ENCODE data around the gene RTL5. TPM values are rescaled to one million over a fixed set of nuclear protein-coding genes. Genes with fewer than 3 reads are reported as not detected.

The RTL5 gene
- total RNA-seq, 1 experiment from 2014 or later = 2.5 TPM

GRCh38 chrX:72080150-72080549 is 51.6 kb downstream of the RTL5 start:
- H3K79me2 ChIP-seq (ENCODE audit: insufficient read depth, low read length) = no peaks in the 10 kb centered on the region
- DNase-seq (ENCODE audit: low read depth, low spot score) = no peak
- H3K9me2 ChIP-seq (ENCODE audit: insufficient read depth) = no peaks in the 10 kb centered on the region
- no peaks in the 10 kb centered on the region for H3K9me3 ChIP-seq (ENCODE audit: control insufficient read depth in 1 of 2, insufficient read depth in 1 of 2, low read depth in 1 of 2, low read length in 2 of 2)
- H3K9ac ChIP-seq (ENCODE audit: low read length) = no peak overlapping the region
- TF ChIP-seq JUND (IDR thresholded peaks at IDR 0.05) (no peak), POLR2AphosphoS5 (IDR thresholded peaks at IDR 0.05; ENCODE audit: low read depth, low read length) (no peak), CTCF (IDR thresholded peaks at IDR 0.05 in 2 of 3, conservative IDR thresholded peaks at IDR 0.05 in 1 of 3; ENCODE audit: borderline replicate concordance in 1 of 3, insufficient read depth in 1 of 3, low read depth in 2 of 3, low read length in 2 of 3) (no peak)
- no peak overlapping the region for H3K4me3 ChIP-seq (replicated peaks in 1 of 2; ENCODE audit: low read depth in 1 of 2, low read length in 2 of 2)
- CTCF ChIA-PET = no interaction called here
- intact Hi-C loops (cut with micrococcal nuclease) = no loop called here
- no peaks in the 10 kb centered on the region for H3K36me3 ChIP-seq (ENCODE audit: control insufficient read depth in 1 of 2, insufficient read depth in 2 of 2, low read length in 2 of 2)
- RAD21 ChIA-PET (ENCODE audit: low non-redundant PET in 1 of 2, low total read pairs in 2 of 2, uncharacterized antibody in 2 of 2, unreplicated experiment in 2 of 2) = no interaction called here
- BruUV-seq (replicated peaks) = no TSS peak
- no peaks in the 10 kb centered on the region for H3K27me3 ChIP-seq (ENCODE audit: insufficient read depth, low read length)
- H2AFZ ChIP-seq (ENCODE audit: low read depth, low read length, poor library complexity, severe bottlenecking) = no peak overlapping the region
- ATAC-seq = no peak
- no peaks in the 10 kb centered on the region for H3K4me1 ChIP-seq (ENCODE audit: control insufficient read depth in 1 of 2, insufficient read depth in 2 of 2, low read length in 2 of 2)
- H4K20me1 ChIP-seq (ENCODE audit: insufficient read depth) = no peaks in the 10 kb centered on the region
- H3K4me2 ChIP-seq (ENCODE audit: low read length) = no peak overlapping the region
- no peak overlapping the region for H3K27ac ChIP-seq (ENCODE audit: low read depth, low read length)
- POLR2A ChIA-PET = no interaction called here

- ChIA-PET CTCF (no interaction called here), POLR2A (no interaction called here), RAD21 (ENCODE audit: low non-redundant PET in 1 of 2, low total read pairs in 2 of 2, uncharacterized antibody in 2 of 2, unreplicated experiment in 2 of 2) (no interaction called here)
- H3K36me3 ChIP-seq (ENCODE audit: control insufficient read depth in 1 of 2, insufficient read depth in 2 of 2, low read length in 2 of 2) = no peaks in the 10 kb centered on the region
- H4K20me1 ChIP-seq (ENCODE audit: insufficient read depth) = no peaks in the 10 kb centered on the region
- no peaks in the 10 kb centered on the region for H3K79me2 ChIP-seq (ENCODE audit: insufficient read depth, low read length)
- no peak overlapping the region for H3K27ac ChIP-seq (ENCODE audit: low read depth, low read length)
- intact Hi-C loops (cut with micrococcal nuclease) = no loop called here
- H2AFZ ChIP-seq (ENCODE audit: low read depth, low read length, poor library complexity, severe bottlenecking) = no peak overlapping the region
- H3K9ac ChIP-seq (ENCODE audit: low read length) = no peak overlapping the region
- no TSS peak for BruUV-seq (replicated peaks)
- H3K4me1 ChIP-seq (ENCODE audit: control insufficient read depth in 1 of 2, insufficient read depth in 2 of 2, low read length in 2 of 2) = no peaks in the 10 kb centered on the region
- no peaks in the 10 kb centered on the region for H3K9me3 ChIP-seq (ENCODE audit: control insufficient read depth in 1 of 2, insufficient read depth in 1 of 2, low read depth in 1 of 2, low read length in 2 of 2)
- H3K4me3 ChIP-seq (replicated peaks in 1 of 2; ENCODE audit: low read depth in 1 of 2, low read length in 2 of 2) = no peak overlapping the region
- H3K9me2 ChIP-seq (ENCODE audit: insufficient read depth) = no peaks in the 10 kb centered on the region
- H3K27me3 ChIP-seq (ENCODE audit: insufficient read depth, low read length) = no peaks in the 10 kb centered on the region
- DNase-seq (ENCODE audit: low read depth, low spot score) = no peak
- TF ChIP-seq ATF3 (IDR thresholded peaks at IDR 0.05) = no peak
- no peak for ATAC-seq
- no peak overlapping the region for H3K4me2 ChIP-seq (ENCODE audit: low read length)
Measured at GRCh38 chrX:72079607-72080006, 52.1 kb downstream of the RTL5 start.

Measured in HCT116 (cell line).